ENCODE results near the gene ALOXE3. TPM values are rescaled to one million over a fixed set of nuclear protein-coding genes. Genes with fewer than 3 reads are reported as not detected.

Gene ALOXE3
- total and polyA plus RNA-seq, 2 of the 8 experiments (the other 6 are each of a cell fraction or from before 2014, with no cell fraction given): 0.26 TPM; not detected in 1

- TF ChIP-seq CTBP2 (IDR thresholded peaks at IDR 0.05; ENCODE audit: borderline replicate concordance, insufficient read depth, insufficient read length, low read length): no peak
- TF ChIP-seq CHD1 (IDR thresholded peaks at IDR 0.05; ENCODE audit: low read depth, low read length): no peak
- no peak for TF ChIP-seq MAFK (IDR thresholded peaks at IDR 0.05; ENCODE audit: low read depth, low read length)
- TF ChIP-seq JUND (IDR thresholded peaks at IDR 0.05; ENCODE audit: low read length): no peak
- TF ChIP-seq EGR1 (IDR thresholded peaks at IDR 0.05; ENCODE audit: borderline replicate concordance, low read depth, low read length): no peak
- TF ChIP-seq BRCA1 (IDR thresholded peaks at IDR 0.05; ENCODE audit: low read depth, low read length): no peak
Measured at GRCh38 chr17:8152112-8152775, 33.9 kb upstream of the ALOXE3 start, which contains the start of gene PER1 (continued).

Measured in H1 (cell line).